CD14-positive monocyte (primary cell): ENCODE measurements around the gene ENOPH1. TPM values are rescaled to one million over a fixed set of nuclear protein-coding genes. Genes with fewer than 3 reads are reported as not detected.

Experiments
- DNase-seq, 3 donors: peaks; one replicate each; pipeline ENCODE4 v3.0.0-alpha.2; 2011 to 2022
- H2AFZ ChIP-seq: 2 replicates; pipeline ENCODE4 v1.6.0; 2012; ENCODE audit warnings: mild to moderate bottlenecking, low read depth, low read length, inconsistent platforms; ENCODE audit not compliant: insufficient read depth, poor library complexity, severe bottlenecking
- H3K27ac ChIP-seq, 2 donors: 1 replicate in 1 of 2; 2 replicates in 1 of 2; pipeline ENCODE4 v1.5.1; 2012 to 2013; ENCODE audit warnings: low read length in 2 of 2, control low read depth in 1 of 2, inconsistent platforms in 1 of 2, low read depth in 1 of 2, mild to moderate bottlenecking in 1 of 2
- H3K27me3 ChIP-seq, 2 donors: one replicate each; pipeline versions ENCODE4 v1.6.0 to v1.6.1; 2011 to 2013; ENCODE audit warnings: low read length in 2 of 2; ENCODE audit not compliant: control insufficient read depth in 2 of 2, insufficient read depth in 2 of 2
- H3K36me3 ChIP-seq, 2 donors: replicated peaks in 1 of 2; 1 replicate in 1 of 2; 2 replicates in 1 of 2; pipeline versions ENCODE4 v1.5.1 to v1.6.1; 2012 to 2013; ENCODE audit warnings: low read length in 2 of 2, control low read depth in 1 of 2, inconsistent platforms in 1 of 2, mild to moderate bottlenecking in 1 of 2; ENCODE audit not compliant: insufficient read depth in 2 of 2, control insufficient read depth in 1 of 2
- H3K4me1 ChIP-seq, 2 donors: 1 replicate in 1 of 2; 2 replicates in 1 of 2; pipeline versions ENCODE4 v1.5.1 to v1.6.1; 2012 to 2013; ENCODE audit warnings: low read length in 2 of 2, control low read depth in 1 of 2, inconsistent platforms in 1 of 2, mild to moderate bottlenecking in 1 of 2, moderate library complexity in 1 of 2; ENCODE audit not compliant: insufficient read depth in 2 of 2, control insufficient read depth in 1 of 2
- H3K4me2 ChIP-seq: replicated peaks from 2 replicates; pipeline ENCODE3; 2012; ENCODE audit warnings: low read length, moderate library complexity, mild to moderate bottlenecking; ENCODE audit not compliant: poor library complexity, severe bottlenecking; ENCODE audit errors: extremely low read depth
- H3K4me3 ChIP-seq, 3 experiments: fragments of 200-600 bp in 1 of 3; sonication (generic) in 1 of 3; replicated peaks in 1 of 3; 1 replicate in 2 of 3; 2 replicates in 1 of 3; pipeline ENCODE4 v1.5.1; 2011 to 2013; ENCODE audit warnings: low read length in 3 of 3, mild to moderate bottlenecking in 3 of 3, control low read depth in 2 of 3, low read depth in 2 of 3, inconsistent platforms in 1 of 3, moderate library complexity in 1 of 3
- H3K79me2 ChIP-seq: 2 replicates; pipeline ENCODE4 v1.6.0; 2012; ENCODE audit warnings: mild to moderate bottlenecking, control low read depth, inconsistent platforms, low read length, moderate library complexity; ENCODE audit not compliant: insufficient read depth
- H3K9ac ChIP-seq: 2 replicates; pipeline ENCODE4 v1.6.0; 2017; ENCODE audit warnings: low read length, mild to moderate bottlenecking; ENCODE audit not compliant: insufficient read depth, poor library complexity, severe bottlenecking
- H3K9me3 ChIP-seq, 2 donors: replicated peaks in 1 of 2; 1 replicate in 1 of 2; 2 replicates in 1 of 2; pipeline versions ENCODE4 v1.5.1 to v1.6.1; 2012 to 2013; ENCODE audit warnings: low read length in 2 of 2, control low read depth in 1 of 2; ENCODE audit not compliant: control insufficient read depth in 1 of 2, insufficient read depth in 1 of 2
- H4K20me1 ChIP-seq: 2 replicates; pipeline ENCODE4 v1.6.0; 2012; ENCODE audit warnings: mild to moderate bottlenecking, low read length, control low read depth, moderate library complexity; ENCODE audit not compliant: insufficient read depth
- H3K27ac Mint-ChIP-seq, 7 donors: one replicate each; pipeline ENCODE4 v1.8.0; 2020; ENCODE audit warnings: mild to moderate bottlenecking in 7 of 7, mixed read lengths in 7 of 7, moderate library complexity in 6 of 7, inconsistent platforms in 2 of 7
- H3K27me3 Mint-ChIP-seq, 3 donors: one replicate each; pipeline ENCODE4 v1.8.0; 2021 to 2022; ENCODE audit warnings: low read depth in 3 of 3, mild to moderate bottlenecking in 3 of 3, mixed read lengths in 3 of 3, moderate library complexity in 3 of 3, inconsistent platforms in 1 of 3
- H3K36me3 Mint-ChIP-seq, 2 donors: one replicate each; pipeline ENCODE4 v1.8.0; 2020; ENCODE audit warnings: mixed read lengths in 2 of 2, inconsistent platforms in 1 of 2, mild to moderate bottlenecking in 1 of 2
- H3K4me1 Mint-ChIP-seq: one replicate; pipeline ENCODE4 v1.8.0; 2020; ENCODE audit warnings: mild to moderate bottlenecking, mixed read lengths
- H3K4me3 Mint-ChIP-seq, 2 donors: one replicate each; pipeline ENCODE4 v1.8.0; 2020; ENCODE audit warnings: mild to moderate bottlenecking in 2 of 2, mixed read lengths in 2 of 2, moderate library complexity in 1 of 2
- H3K9me3 Mint-ChIP-seq, 7 donors: one replicate each; pipeline ENCODE4 v1.8.0; 2020 to 2022; ENCODE audit warnings: mixed read lengths in 7 of 7, mild to moderate bottlenecking in 6 of 7, moderate library complexity in 6 of 7, inconsistent platforms in 2 of 7
- WGBS: methylation state at CpG from one replicate; pipeline ENCODE4 v1.1.5; 2013; ENCODE audit warnings: missing lambda C conversion rate; ENCODE audit not compliant: insufficient coverage; 5-methylcytosine and 5-hydroxymethylcytosine counted together
- intact Hi-C, 2 donors: fragments of 100-400 bp; cut with micrococcal nuclease; formaldehyde crosslinking; loops; one replicate each; pipeline versions ENCODE4 v1.15.0 to v1.15.1; 2023
- polyA plus RNA-seq, 3 donors: library from polyadenylated mRNA; depleted of rRNA in 1 of 3; unstranded in 2 of 3; stranded (reverse) in 1 of 3; fragments of 300-500 nt in 2 of 3; fragments of >200 nt in 1 of 3; fragmentation: Illumina TruSeq in 2 of 3; gene quantifications; 1 replicate in 2 of 3; 2 replicates in 1 of 3; pipeline ENCODE4 v1.2.3, GENCODE V29; 2012 to 2021
- TF ChIP-seq, protein P1 (sequence below): fragments of 200-600 bp; IDR thresholded peaks from one replicate; pipeline ENCODE4 v1.8.0; 2022; ENCODE audit warnings: antibody characterized with exemption, mild to moderate bottlenecking

ENOPH1 gene
- polyA plus RNA-seq, 3 donors: 6.1 to 23.4 (median 22.0) TPM

GRCh38 chr4:82493721-82494425 lies 63.5 kb downstream of the ENOPH1 start:
- TF ChIP-seq, protein P1, sequence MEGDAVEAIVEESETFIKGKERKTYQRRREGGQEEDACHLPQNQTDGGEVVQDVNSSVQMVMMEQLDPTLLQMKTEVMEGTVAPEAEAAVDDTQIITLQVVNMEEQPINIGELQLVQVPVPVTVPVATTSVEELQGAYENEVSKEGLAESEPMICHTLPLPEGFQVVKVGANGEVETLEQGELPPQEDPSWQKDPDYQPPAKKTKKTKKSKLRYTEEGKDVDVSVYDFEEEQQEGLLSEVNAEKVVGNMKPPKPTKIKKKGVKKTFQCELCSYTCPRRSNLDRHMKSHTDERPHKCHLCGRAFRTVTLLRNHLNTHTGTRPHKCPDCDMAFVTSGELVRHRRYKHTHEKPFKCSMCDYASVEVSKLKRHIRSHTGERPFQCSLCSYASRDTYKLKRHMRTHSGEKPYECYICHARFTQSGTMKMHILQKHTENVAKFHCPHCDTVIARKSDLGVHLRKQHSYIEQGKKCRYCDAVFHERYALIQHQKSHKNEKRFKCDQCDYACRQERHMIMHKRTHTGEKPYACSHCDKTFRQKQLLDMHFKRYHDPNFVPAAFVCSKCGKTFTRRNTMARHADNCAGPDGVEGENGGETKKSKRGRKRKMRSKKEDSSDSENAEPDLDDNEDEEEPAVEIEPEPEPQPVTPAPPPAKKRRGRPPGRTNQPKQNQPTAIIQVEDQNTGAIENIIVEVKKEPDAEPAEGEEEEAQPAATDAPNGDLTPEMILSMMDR: no peak

GRCh38 chr4:82495666-82496065 lies 65.3 kb downstream of the ENOPH1 start:
- Histone ChIP-seq H3K79me2 (no peaks in the 10 kb centered on the region), H3K4me2 (no peak overlapping the region), H3K36me3 (no peaks in the 10 kb centered on the region), H3K4me1 (no peaks in the 10 kb centered on the region), H3K9me3 (no peaks in the 10 kb centered on the region), H2AFZ (no peak overlapping the region), H4K20me1 (no peaks in the 10 kb centered on the region), H3K27me3 (no peaks in the 10 kb centered on the region), H3K27ac (no peak overlapping the region), H3K9ac (no peak overlapping the region), H3K4me3 (no peak overlapping the region)
- TF ChIP-seq, protein P1: no peak
- no peak for DNase-seq
- no peaks in the 10 kb centered on the region for H3K36me3 Mint-ChIP-seq
- H3K27ac Mint-ChIP-seq: no peak overlapping the region
- intact Hi-C loops: no loop called here
- H3K4me3 Mint-ChIP-seq: no peak overlapping the region
- H3K4me1 Mint-ChIP-seq: peaks cover 5% of the 10 kb centered on the region
- H3K27me3 Mint-ChIP-seq: no peaks in the 10 kb centered on the region
- WGBS: 97% methylated on average over 4 of the region's 4 CpGs
- no peaks in the 10 kb centered on the region for H3K9me3 Mint-ChIP-seq

More at GRCh38 chr4:82493721-82494425, 63.5 kb downstream of the ENOPH1 start:
- peaks cover 5% of the 10 kb centered on the region for H3K4me1 Mint-ChIP-seq
- H3K27me3 Mint-ChIP-seq: peaks cover 0 to 2% (median 0%) of the 10 kb centered on the region in 3 donors
- no peaks in the 10 kb centered on the region for H3K36me3 Mint-ChIP-seq
- H3K9me3 ChIP-seq: no peaks in the 10 kb centered on the region
- H3K9ac ChIP-seq: no peak overlapping the region
- no CpG with 5 or more reads among the region's 2 CpGs for WGBS
- no peak overlapping the region for H3K4me3 ChIP-seq
- H4K20me1 ChIP-seq: no peaks in the 10 kb centered on the region
- no peak overlapping the region for H3K4me3 Mint-ChIP-seq
- H3K27ac Mint-ChIP-seq: no peak overlapping the region
- no peak for DNase-seq
- intact Hi-C loops: no loop called here
- H2AFZ ChIP-seq: no peak overlapping the region
- no peaks in the 10 kb centered on the region for H3K79me2 ChIP-seq
- no peaks in the 10 kb centered on the region for H3K27me3 ChIP-seq
- no peak overlapping the region for H3K4me2 ChIP-seq
- no peak overlapping the region for H3K27ac ChIP-seq
- H3K4me1 ChIP-seq: no peaks in the 10 kb centered on the region
- H3K9me3 Mint-ChIP-seq: no peaks in the 10 kb centered on the region
- H3K36me3 ChIP-seq: no peaks in the 10 kb centered on the region
